ENCODE measurements around the gene NLRC3.

The NLRC3 gene

DNA sequence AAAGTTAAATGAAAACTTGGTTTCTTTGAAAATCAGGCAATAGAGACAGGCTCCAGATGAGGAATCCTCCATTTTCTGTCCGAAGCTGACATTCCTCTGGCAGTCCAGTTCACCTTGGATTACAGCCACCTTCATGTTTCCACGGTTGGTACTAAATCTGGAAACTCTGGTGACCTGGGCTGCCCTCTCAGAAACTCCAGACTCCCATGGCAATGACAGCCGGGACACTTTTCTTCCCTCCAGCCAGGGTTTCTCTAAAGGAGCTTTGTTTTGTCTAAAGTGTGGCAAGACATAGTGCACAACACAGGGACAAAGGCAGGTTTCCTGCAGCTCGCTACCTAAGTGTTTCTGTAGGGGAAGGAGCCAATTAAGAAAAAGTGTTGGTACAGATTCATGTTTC lies 40.4 kb downstream of the NLRC3 start:
- ChIA-PET CTCF (interaction anchor here (1.3 to 1.6 kb wide), 2 partner anchors 11 to 13 kb away, joined by 4 to 6 read pairs; no protein-coding TSS in a partner anchor), POLR2A (no interaction called here)
- DNase-seq = no peak
- H3K4me1 ChIP-seq (ENCODE audit: control extremely low read depth in 1 of 4, control insufficient read depth in 4 of 4, insufficient read depth in 4 of 4, low read length in 3 of 4) = no peaks in the 10 kb centered on the region
- peaks cover 10 to 57% (median 37%) of the 10 kb centered on the region in 4 experiments for H3K36me3 ChIP-seq (ENCODE audit: control insufficient read depth in 4 of 4, insufficient read depth in 4 of 4, low read length in 3 of 4)
- no peaks in the 10 kb centered on the region for H3K27me3 ChIP-seq (replicated peaks in 2 of 5; ENCODE audit: control insufficient read depth in 4 of 5, insufficient read depth in 5 of 5, low read length in 4 of 5)
- H3K9me3 ChIP-seq (ENCODE audit: control extremely low read depth in 1 of 5, control insufficient read depth in 4 of 5, insufficient read depth in 2 of 5, low read depth in 1 of 5, low read length in 4 of 5) = no peaks in the 10 kb centered on the region
- WGBS (ENCODE audit: insufficient coverage) = 100% methylated on average over 3 of the region's 4 CpGs
- H3K4me3 ChIP-seq (ENCODE audit: control insufficient read depth in 1 of 7, extremely low read depth in 1 of 7, insufficient read depth in 4 of 7, low read depth in 2 of 7, low read length in 6 of 7) = no peak overlapping the region
- no peak overlapping the region for H3K27ac ChIP-seq (ENCODE audit: insufficient read depth in 1 of 2, low read depth in 1 of 2, low read length in 2 of 2, poor library complexity in 1 of 2, severe bottlenecking in 2 of 2)

DNA sequence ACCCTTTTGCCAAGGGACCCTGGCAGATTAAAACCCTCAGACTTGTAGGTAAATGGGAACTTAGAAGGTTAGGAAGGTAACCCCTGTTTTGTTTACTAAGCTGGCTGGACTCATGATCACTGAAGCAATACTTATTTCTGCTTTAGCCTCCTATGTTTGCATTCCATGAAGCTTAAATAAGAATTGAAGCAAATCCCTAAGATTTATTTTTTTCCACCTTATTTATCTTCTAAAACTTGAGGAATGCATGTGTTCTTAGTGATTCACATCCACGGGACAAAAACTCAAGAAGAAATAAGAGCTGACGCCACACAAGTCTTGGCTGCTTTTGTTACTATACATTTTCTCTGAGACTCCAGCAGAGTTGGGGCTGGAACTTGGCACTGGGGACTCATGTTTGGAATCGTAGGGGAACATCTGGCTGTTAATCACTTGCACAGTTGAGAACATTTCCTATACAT lies 40.9 kb downstream of the NLRC3 start:
- no peak overlapping the region for H3K27ac ChIP-seq (ENCODE audit: insufficient read depth in 1 of 2, low read depth in 1 of 2, low read length in 2 of 2, poor library complexity in 1 of 2, severe bottlenecking in 2 of 2)
- no peaks in the 10 kb centered on the region for H3K9me3 ChIP-seq (ENCODE audit: control extremely low read depth in 1 of 5, control insufficient read depth in 4 of 5, insufficient read depth in 2 of 5, low read depth in 1 of 5, low read length in 4 of 5)
- no peak overlapping the region for H3K4me3 ChIP-seq (ENCODE audit: control insufficient read depth in 1 of 7, extremely low read depth in 1 of 7, insufficient read depth in 4 of 7, low read depth in 2 of 7, low read length in 6 of 7)
- no peak for DNase-seq
- H3K36me3 ChIP-seq (ENCODE audit: control insufficient read depth in 4 of 4, insufficient read depth in 4 of 4, low read length in 3 of 4) = peaks cover 10 to 52% (median 33%) of the 10 kb centered on the region in 4 experiments
- no peaks in the 10 kb centered on the region for H3K4me1 ChIP-seq (ENCODE audit: control extremely low read depth in 1 of 4, control insufficient read depth in 4 of 4, insufficient read depth in 4 of 4, low read length in 3 of 4)
- no peaks in the 10 kb centered on the region for H3K27me3 ChIP-seq (replicated peaks in 2 of 5; ENCODE audit: control insufficient read depth in 4 of 5, insufficient read depth in 5 of 5, low read length in 4 of 5)
- POLR2A ChIA-PET = no interaction called here
- CTCF ChIA-PET = interaction anchor here (0.6 to 1.6 kb wide), 3 partner anchors 10 to 515 kb away, joined by 3 to 6 read pairs (median 4); no protein-coding TSS in a partner anchor
- WGBS (ENCODE audit: insufficient coverage) = 100% methylated on average over 3 of the region's 3 CpGs

DNA sequence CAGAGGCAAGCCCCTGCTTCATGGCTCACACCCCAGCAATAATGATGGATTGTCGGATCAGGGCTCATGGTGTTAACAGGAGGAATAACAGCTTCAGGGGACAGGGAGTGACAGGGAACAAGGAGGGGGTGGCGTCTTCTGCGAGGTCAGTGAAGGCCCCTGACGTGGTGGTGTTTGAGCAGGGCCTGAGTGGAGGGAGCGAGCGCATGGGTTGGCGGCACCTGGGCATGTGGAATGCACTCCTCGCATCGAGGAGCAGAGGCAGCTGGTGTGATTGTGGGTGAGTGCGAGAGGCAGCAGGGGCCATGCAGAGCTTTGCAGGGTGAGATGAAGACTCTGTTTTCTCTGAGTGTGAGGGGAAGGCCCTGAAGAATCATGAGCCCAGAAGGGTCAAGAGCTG lies 43.1 kb downstream of the NLRC3 start:
- Histone ChIP-seq H3K9me3 (ENCODE audit: control extremely low read depth in 1 of 5, control insufficient read depth in 4 of 5, insufficient read depth in 2 of 5, low read depth in 1 of 5, low read length in 4 of 5) (no peaks in the 10 kb centered on the region), H3K36me3 (ENCODE audit: control insufficient read depth in 4 of 4, insufficient read depth in 4 of 4, low read length in 3 of 4) (peaks cover 8 to 46% (median 32%) of the 10 kb centered on the region in 4 experiments), H3K27me3 (replicated peaks in 2 of 5; ENCODE audit: control insufficient read depth in 4 of 5, insufficient read depth in 5 of 5, low read length in 4 of 5) (no peaks in the 10 kb centered on the region), H3K4me3 (ENCODE audit: control insufficient read depth in 1 of 7, extremely low read depth in 1 of 7, insufficient read depth in 4 of 7, low read depth in 2 of 7, low read length in 6 of 7) (no peak overlapping the region), H3K27ac (ENCODE audit: insufficient read depth in 1 of 2, low read depth in 1 of 2, low read length in 2 of 2, poor library complexity in 1 of 2, severe bottlenecking in 2 of 2) (no peak overlapping the region), H3K4me1 (ENCODE audit: control extremely low read depth in 1 of 4, control insufficient read depth in 4 of 4, insufficient read depth in 4 of 4, low read length in 3 of 4) (no peaks in the 10 kb centered on the region)
- 86% methylated on average over 5 of the region's 10 CpGs for WGBS (ENCODE audit: insufficient coverage)
- POLR2A ChIA-PET = no interaction called here
- DNase-seq = no peak
- CTCF ChIA-PET = interaction anchor here (2.2 kb wide), 1 partner anchor 10 kb away, joined by 9 read pairs; no protein-coding TSS in a partner anchor

DNA sequence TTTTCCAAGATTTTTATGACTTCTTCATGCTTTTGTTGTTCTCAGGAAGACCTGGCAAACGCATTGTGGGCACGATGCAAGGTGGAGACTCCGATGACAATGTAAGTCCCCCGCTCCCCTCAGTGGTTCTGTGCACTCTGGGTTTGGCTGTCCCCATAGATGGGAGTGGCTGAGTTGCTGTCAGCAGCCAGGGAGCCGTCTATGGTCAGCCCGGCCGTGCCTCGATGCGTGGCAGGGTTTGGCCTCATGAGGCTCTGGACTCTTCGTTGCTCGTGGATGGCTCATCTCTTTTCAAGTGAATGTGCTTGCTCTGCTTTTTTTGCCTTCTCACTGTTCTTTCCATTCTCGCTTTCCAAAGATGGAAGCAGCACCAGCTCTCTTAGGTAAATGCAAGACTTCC lies 44.5 kb downstream of the NLRC3 start:
- POLR2A ChIA-PET = no interaction called here

DNA sequence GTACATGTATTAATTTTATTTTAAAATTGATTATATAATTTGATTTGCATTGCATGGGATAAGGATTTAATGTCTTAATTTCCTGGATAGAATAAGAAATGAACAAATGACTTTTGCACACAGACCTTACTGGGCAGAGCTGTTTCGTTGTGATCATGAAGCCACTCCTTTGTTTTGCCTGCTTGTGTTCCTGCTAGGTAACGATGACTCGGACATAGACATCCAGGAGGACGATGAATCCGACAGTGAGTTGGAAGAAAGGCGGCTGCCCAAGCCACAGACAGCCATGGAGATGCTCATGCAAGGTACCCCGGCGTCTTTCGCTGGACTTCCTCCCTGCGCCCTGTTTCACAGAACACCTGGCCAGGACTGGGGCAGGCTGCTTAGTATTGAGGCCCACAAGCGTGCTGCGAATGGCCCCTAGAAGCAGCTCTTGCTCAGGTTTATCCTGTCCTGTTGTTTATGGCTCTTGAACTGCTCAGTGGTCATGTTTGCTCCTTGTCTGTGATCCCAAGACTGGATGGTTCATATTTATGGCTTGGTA lies 46.8 kb downstream of the NLRC3 start:
- no peak overlapping the region for H3K4me3 ChIP-seq (ENCODE audit: control insufficient read depth in 1 of 7, extremely low read depth in 1 of 7, insufficient read depth in 4 of 7, low read depth in 2 of 7, low read length in 6 of 7)
- peaks cover 14 to 53% (median 36%) of the 10 kb centered on the region in 4 experiments for H3K36me3 ChIP-seq (ENCODE audit: control insufficient read depth in 4 of 4, insufficient read depth in 4 of 4, low read length in 3 of 4)
- H3K27me3 ChIP-seq (replicated peaks in 2 of 5; ENCODE audit: control insufficient read depth in 4 of 5, insufficient read depth in 5 of 5, low read length in 4 of 5) = no peaks in the 10 kb centered on the region
- WGBS (ENCODE audit: insufficient coverage) = 96% methylated on average over 12 of the region's 12 CpGs
- no peaks in the 10 kb centered on the region for H3K9me3 ChIP-seq (ENCODE audit: control extremely low read depth in 1 of 5, control insufficient read depth in 4 of 5, insufficient read depth in 2 of 5, low read depth in 1 of 5, low read length in 4 of 5)
- DNase-seq = no peak
- CTCF ChIA-PET = no interaction called here
- POLR2A ChIA-PET = no interaction called here
- no peaks in the 10 kb centered on the region for H3K4me1 ChIP-seq (ENCODE audit: control extremely low read depth in 1 of 4, control insufficient read depth in 4 of 4, insufficient read depth in 4 of 4, low read length in 3 of 4)
- H3K27ac ChIP-seq (ENCODE audit: insufficient read depth in 1 of 2, low read depth in 1 of 2, low read length in 2 of 2, poor library complexity in 1 of 2, severe bottlenecking in 2 of 2) = no peak overlapping the region

More for the DNA sequence above, 44.5 kb downstream of the NLRC3 start:
- no peak overlapping the region for H3K4me3 ChIP-seq (ENCODE audit: control insufficient read depth in 1 of 7, extremely low read depth in 1 of 7, insufficient read depth in 4 of 7, low read depth in 2 of 7, low read length in 6 of 7)
- H3K9me3 ChIP-seq (ENCODE audit: control extremely low read depth in 1 of 5, control insufficient read depth in 4 of 5, insufficient read depth in 2 of 5, low read depth in 1 of 5, low read length in 4 of 5) = no peaks in the 10 kb centered on the region
- CTCF ChIA-PET = no interaction called here
- DNase-seq = no peak
- peaks cover 13 to 52% (median 33%) of the 10 kb centered on the region in 4 experiments for H3K36me3 ChIP-seq (ENCODE audit: control insufficient read depth in 4 of 4, insufficient read depth in 4 of 4, low read length in 3 of 4)
- no peak overlapping the region for H3K27ac ChIP-seq (ENCODE audit: insufficient read depth in 1 of 2, low read depth in 1 of 2, low read length in 2 of 2, poor library complexity in 1 of 2, severe bottlenecking in 2 of 2)
- no peaks in the 10 kb centered on the region for H3K4me1 ChIP-seq (ENCODE audit: control extremely low read depth in 1 of 4, control insufficient read depth in 4 of 4, insufficient read depth in 4 of 4, low read length in 3 of 4)
- WGBS (ENCODE audit: insufficient coverage) = 90% methylated on average over 10 of the region's 12 CpGs
- no peaks in the 10 kb centered on the region for H3K27me3 ChIP-seq (replicated peaks in 2 of 5; ENCODE audit: control insufficient read depth in 4 of 5, insufficient read depth in 5 of 5, low read length in 4 of 5)

DNA sequence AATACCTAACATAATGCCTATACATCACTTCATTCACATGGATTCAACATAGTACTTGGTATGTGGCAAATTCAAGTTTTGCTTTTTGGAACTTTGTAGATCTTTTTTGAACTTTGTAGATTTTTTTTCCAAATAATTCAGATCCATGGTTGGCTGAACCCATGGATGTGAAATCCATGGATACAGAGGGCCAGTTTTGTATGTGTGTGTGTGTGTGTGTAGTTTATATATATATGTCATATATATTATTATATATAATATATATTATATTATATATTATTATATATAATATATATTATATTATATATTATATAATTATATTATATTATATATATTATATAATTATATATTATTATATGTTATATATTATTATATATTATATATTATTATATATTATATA lies 48.0 kb downstream of the NLRC3 start:
- Histone ChIP-seq H3K36me3 (ENCODE audit: control insufficient read depth in 4 of 4, insufficient read depth in 4 of 4, low read length in 3 of 4) (peaks cover 14 to 60% (median 40%) of the 10 kb centered on the region in 4 experiments), H3K9me3 (ENCODE audit: control extremely low read depth in 1 of 5, control insufficient read depth in 4 of 5, insufficient read depth in 2 of 5, low read depth in 1 of 5, low read length in 4 of 5) (no peaks in the 10 kb centered on the region), H3K4me1 (ENCODE audit: control extremely low read depth in 1 of 4, control insufficient read depth in 4 of 4, insufficient read depth in 4 of 4, low read length in 3 of 4) (no peaks in the 10 kb centered on the region), H3K27ac (ENCODE audit: insufficient read depth in 1 of 2, low read depth in 1 of 2, low read length in 2 of 2, poor library complexity in 1 of 2, severe bottlenecking in 2 of 2) (no peak overlapping the region), H3K4me3 (ENCODE audit: control insufficient read depth in 1 of 7, extremely low read depth in 1 of 7, insufficient read depth in 4 of 7, low read depth in 2 of 7, low read length in 6 of 7) (no peak overlapping the region), H3K27me3 (replicated peaks in 2 of 5; ENCODE audit: control insufficient read depth in 4 of 5, insufficient read depth in 5 of 5, low read length in 4 of 5) (no peaks in the 10 kb centered on the region)
- ChIA-PET POLR2A (no interaction called here), CTCF (no interaction called here)
- DNase-seq = no peak

DNA sequence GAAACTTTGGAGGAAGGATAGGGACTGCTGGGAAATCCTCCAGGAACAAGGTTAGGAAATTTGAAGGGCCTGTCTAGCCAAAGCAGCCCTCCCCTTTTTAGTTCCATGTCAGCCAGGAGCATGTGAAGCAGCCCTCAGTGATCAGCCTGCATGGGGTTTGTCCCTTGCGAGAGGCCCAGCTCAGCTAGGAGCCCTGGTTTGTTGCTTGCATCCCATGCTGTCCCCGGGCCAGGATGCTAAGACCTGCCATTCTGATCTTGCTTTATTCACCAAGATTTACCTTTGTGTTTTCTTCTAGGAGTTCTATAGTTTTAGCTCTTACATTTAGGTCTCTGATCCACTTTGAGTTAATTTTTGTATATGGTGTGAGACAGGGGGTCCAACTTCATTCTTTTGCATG lies 48.8 kb downstream of the NLRC3 start:
- no peak overlapping the region for H3K4me3 ChIP-seq (ENCODE audit: control insufficient read depth in 1 of 7, extremely low read depth in 1 of 7, insufficient read depth in 4 of 7, low read depth in 2 of 7, low read length in 6 of 7)
- H3K4me1 ChIP-seq (ENCODE audit: control extremely low read depth in 1 of 4, control insufficient read depth in 4 of 4, insufficient read depth in 4 of 4, low read length in 3 of 4) = no peaks in the 10 kb centered on the region
- ChIA-PET CTCF (no interaction called here), POLR2A (no interaction called here)
- H3K27me3 ChIP-seq (replicated peaks in 2 of 5; ENCODE audit: control insufficient read depth in 4 of 5, insufficient read depth in 5 of 5, low read length in 4 of 5) = no peaks in the 10 kb centered on the region
- no peak overlapping the region for H3K27ac ChIP-seq (ENCODE audit: insufficient read depth in 1 of 2, low read depth in 1 of 2, low read length in 2 of 2, poor library complexity in 1 of 2, severe bottlenecking in 2 of 2)
- 100% methylated on average over 1 of the region's 2 CpGs for WGBS (ENCODE audit: insufficient coverage)
- no peaks in the 10 kb centered on the region for H3K9me3 ChIP-seq (ENCODE audit: control extremely low read depth in 1 of 5, control insufficient read depth in 4 of 5, insufficient read depth in 2 of 5, low read depth in 1 of 5, low read length in 4 of 5)
- no peak for DNase-seq
- H3K36me3 ChIP-seq (ENCODE audit: control insufficient read depth in 4 of 4, insufficient read depth in 4 of 4, low read length in 3 of 4) = peaks cover 10 to 61% (median 38%) of the 10 kb centered on the region in 4 experiments

Data from common myeloid progenitor, CD34-positive (primary cell).